Measurements from ENCODE around the gene XCL1.

The XCL1 gene

GRCh38 chr1:168621356-168621755 is 45.0 kb downstream of the XCL1 start:
- no peak for DNase-seq
- Histone ChIP-seq H2AFZ (ENCODE audit: low read length) (no peak overlapping the region), H3F3A (ENCODE audit: insufficient read depth, low read length) (no peaks in the 10 kb centered on the region), H3K27ac (ENCODE audit: low read length) (no peak overlapping the region), H3K27me3 (replicated peaks; ENCODE audit: insufficient read depth, low read length) (no peaks in the 10 kb centered on the region), H3K4me3 (ENCODE audit: low read length) (no peak overlapping the region), H3K79me2 (ENCODE audit: low read length) (no peaks in the 10 kb centered on the region), H3K4me1 (ENCODE audit: low read length) (no peaks in the 10 kb centered on the region), H3K9me3 (replicated peaks; ENCODE audit: insufficient read depth, low read length) (no peaks in the 10 kb centered on the region), H3K36me3 (replicated peaks; ENCODE audit: insufficient read depth, low read length) (no peaks in the 10 kb centered on the region), H4K20me1 (ENCODE audit: insufficient read depth, low read length) (no peaks in the 10 kb centered on the region), H3K4me2 (ENCODE audit: low read depth, low read length) (no peak overlapping the region), H3K9me2 (replicated peaks; ENCODE audit: insufficient read depth, low read length) (no peaks in the 10 kb centered on the region), H3K9ac (ENCODE audit: low read length) (no peak overlapping the region)
- no peak for TF ChIP-seq EZH2 (optimal IDR thresholded peaks at IDR 0.05; ENCODE audit: low read depth, low read length)
- TF ChIP-seq CTCF (IDR thresholded peaks at IDR 0.05; ENCODE audit: low read length): no peak
- TF ChIP-seq EZH2phosphoT487 (IDR thresholded peaks at IDR 0.05; ENCODE audit: low read length): no peak

- H3K27ac ChIP-seq (ENCODE audit: low read length): no peak overlapping the region
- H3F3A ChIP-seq (ENCODE audit: insufficient read depth, low read length): no peaks in the 10 kb centered on the region
- no peaks in the 10 kb centered on the region for H4K20me1 ChIP-seq (ENCODE audit: insufficient read depth, low read length)
- no peak overlapping the region for H2AFZ ChIP-seq (ENCODE audit: low read length)
- H3K9me3 ChIP-seq (replicated peaks; ENCODE audit: insufficient read depth, low read length): no peaks in the 10 kb centered on the region
- no peaks in the 10 kb centered on the region for H3K27me3 ChIP-seq (replicated peaks; ENCODE audit: insufficient read depth, low read length)
- H3K36me3 ChIP-seq (replicated peaks; ENCODE audit: insufficient read depth, low read length): no peaks in the 10 kb centered on the region
- H3K79me2 ChIP-seq (ENCODE audit: low read length): no peaks in the 10 kb centered on the region
- no peaks in the 10 kb centered on the region for H3K4me1 ChIP-seq (ENCODE audit: low read length)
- H3K9ac ChIP-seq (ENCODE audit: low read length): no peak overlapping the region
- H3K9me2 ChIP-seq (replicated peaks; ENCODE audit: insufficient read depth, low read length): no peaks in the 10 kb centered on the region
- no peak overlapping the region for H3K4me2 ChIP-seq (ENCODE audit: low read depth, low read length)
- no peak for DNase-seq
- H3K4me3 ChIP-seq (ENCODE audit: low read length): no peak overlapping the region
- no peak for TF ChIP-seq EZH2phosphoT487 (IDR thresholded peaks at IDR 0.05; ENCODE audit: low read length)
- no peak for TF ChIP-seq CTCF (IDR thresholded peaks at IDR 0.05; ENCODE audit: low read length)
- TF ChIP-seq EZH2 (optimal IDR thresholded peaks at IDR 0.05; ENCODE audit: low read depth, low read length): no peak
Measured at GRCh38 chr1:168623003-168623828, 46.8 kb downstream of the XCL1 start.

- H3K79me2 ChIP-seq (ENCODE audit: low read length): no peaks in the 10 kb centered on the region
- no peak overlapping the region for H2AFZ ChIP-seq (ENCODE audit: low read length)
- no peaks in the 10 kb centered on the region for H3K27me3 ChIP-seq (replicated peaks; ENCODE audit: insufficient read depth, low read length)
- DNase-seq: no peak
- H3K9me2 ChIP-seq (replicated peaks; ENCODE audit: insufficient read depth, low read length): no peaks in the 10 kb centered on the region
- H3K9me3 ChIP-seq (replicated peaks; ENCODE audit: insufficient read depth, low read length): no peaks in the 10 kb centered on the region
- H3K27ac ChIP-seq (ENCODE audit: low read length): no peak overlapping the region
- H3K4me2 ChIP-seq (ENCODE audit: low read depth, low read length): no peak overlapping the region
- H3K4me1 ChIP-seq (ENCODE audit: low read length): no peaks in the 10 kb centered on the region
- H3F3A ChIP-seq (ENCODE audit: insufficient read depth, low read length): no peaks in the 10 kb centered on the region
- H3K9ac ChIP-seq (ENCODE audit: low read length): no peak overlapping the region
- no peak overlapping the region for H3K4me3 ChIP-seq (ENCODE audit: low read length)
- TF ChIP-seq EZH2 (optimal IDR thresholded peaks at IDR 0.05; ENCODE audit: low read depth, low read length) (no peak), EZH2phosphoT487 (IDR thresholded peaks at IDR 0.05; ENCODE audit: low read length) (no peak), CTCF (IDR thresholded peaks at IDR 0.05; ENCODE audit: low read length) (no peak)
- H3K36me3 ChIP-seq (replicated peaks; ENCODE audit: insufficient read depth, low read length): no peaks in the 10 kb centered on the region
- H4K20me1 ChIP-seq (ENCODE audit: insufficient read depth, low read length): no peaks in the 10 kb centered on the region
Measured at GRCh38 chr1:168623831-168624230, 47.4 kb downstream of the XCL1 start.

Measured in MM.1S (cell line).